ENCODE data around the gene GPR26. TPM values are rescaled to one million over a fixed set of nuclear protein-coding genes. Genes with fewer than 3 reads are reported as not detected.

GPR26 gene
- total and polyA plus RNA-seq, 2 of the 4 experiments (the other 2 are of a cell fraction): not detected

DNA sequence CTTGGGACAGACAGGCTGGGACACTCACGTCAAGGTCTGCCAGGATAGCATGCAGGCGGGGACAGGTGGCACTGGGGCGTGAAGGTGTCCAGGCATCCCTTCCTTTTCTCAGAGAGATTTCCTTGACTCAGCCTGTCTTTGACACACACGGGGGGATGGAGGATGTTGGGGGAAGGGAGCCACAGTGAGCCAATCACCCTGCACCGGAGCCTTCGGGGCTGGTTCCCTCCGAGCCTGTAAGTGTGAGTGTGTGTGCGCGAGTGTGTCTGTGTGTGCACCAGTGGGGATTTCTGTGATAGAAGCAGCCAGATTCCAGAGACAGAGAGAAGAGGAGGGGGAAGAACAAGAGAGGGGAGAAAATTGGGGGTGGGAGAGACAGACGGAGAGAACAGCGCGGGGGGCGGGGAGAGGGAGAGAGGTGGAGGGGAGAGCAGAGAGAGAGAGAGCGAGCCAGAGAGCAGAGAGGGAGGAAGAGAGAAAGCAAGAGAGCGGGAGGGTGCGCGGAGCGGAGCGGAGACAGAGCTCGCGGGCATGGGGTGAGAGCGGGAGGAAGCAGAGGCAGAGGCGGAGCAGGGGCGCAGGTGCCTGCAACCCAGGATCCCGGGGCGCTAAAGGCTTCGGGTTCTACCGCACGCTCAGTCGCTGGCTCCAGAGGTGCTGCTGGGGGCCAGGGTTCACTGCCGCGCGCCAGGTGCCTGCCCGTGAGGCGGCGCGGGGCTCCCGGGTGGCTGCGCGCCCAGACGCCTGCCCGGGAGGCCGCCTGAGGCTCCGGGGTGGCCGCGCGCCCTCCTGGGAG, 466 bp upstream of the GPR26 start:
- no peak overlapping the region for H3K27ac ChIP-seq (ENCODE audit: insufficient read depth, low read length)
- H3K56ac ChIP-seq (ENCODE audit: extremely low read depth, insufficient read depth, low read length): no peak overlapping the region
- H3K36me3 ChIP-seq (ENCODE audit: control insufficient read depth, insufficient read depth, low read length): no peaks in the 10 kb centered on the region
- no peak overlapping the region for H2AK9ac ChIP-seq (replicated peaks; ENCODE audit: low read depth, low read length, poor library complexity)
- H3K14ac ChIP-seq (replicated peaks; ENCODE audit: low read depth, low read length): no peak overlapping the region
- H2BK20ac ChIP-seq (ENCODE audit: low read depth, low read length): no peak overlapping the region
- no peak overlapping the region for H2AFZ ChIP-seq (replicated peaks; ENCODE audit: low read length, poor library complexity)
- dilution Hi-C loops (cut with HindIII; ENCODE audit: low sequenced_read_pairs, unreplicated experiment): no loop called here
- H4K5ac ChIP-seq (ENCODE audit: low read depth, low read length): no peak overlapping the region
- no peak for ATAC-seq (ENCODE audit: low read depth)
- H3K4me3 ChIP-seq (ENCODE audit: insufficient read depth, low read depth, low read length): no peak overlapping the region
- no peak overlapping the region for H2AK5ac ChIP-seq (ENCODE audit: low read depth, low read length)
- 6% methylated on average over 17 of the region's 47 CpGs; no CpG with 5 or more reads in 1 of the 2 experiments for WGBS, 2 experiments (ENCODE audit: extremely low coverage in 2 of 2, insufficient read length in 1 of 2)
- H4K91ac ChIP-seq (ENCODE audit: insufficient read depth, low read depth, low read length): no peak overlapping the region
- no peaks in the 10 kb centered on the region for H3K4me1 ChIP-seq (ENCODE audit: control insufficient read depth, insufficient read depth, low read length)
- no peak overlapping the region for H4K8ac ChIP-seq (ENCODE audit: low read depth in 2 of 2, low read length in 2 of 2)
- BruUV-seq (replicated peaks): no TSS peak
- no peak overlapping the region for H3K4me2 ChIP-seq (ENCODE audit: low read depth, low read length)
- no peaks in the 10 kb centered on the region for H3K27me3 ChIP-seq (ENCODE audit: control insufficient read depth, insufficient read depth, low read length)
- no peak overlapping the region for H3K9ac ChIP-seq (ENCODE audit: low read depth, low read length)
- ChIA-PET CTCF (no interaction called here), POLR2A (ENCODE audit: unreplicated experiment) (no interaction called here)
- in situ Hi-C loops (cut with MboI; ENCODE audit: low sequenced_read_pairs): no loop called here
- H3K9me3 ChIP-seq (ENCODE audit: control insufficient read depth, insufficient read depth, low read length): peaks cover 47% of the 10 kb centered on the region
- no peak for DNase-seq
- intact Hi-C loops (cut with micrococcal nuclease): no loop called here
- no peak overlapping the region for H2BK15ac ChIP-seq (ENCODE audit: low read depth, low read length)
- H2BK5ac ChIP-seq (ENCODE audit: low read depth, low read length, poor library complexity, severe bottlenecking): no peak overlapping the region
- H3K4ac ChIP-seq (ENCODE audit: low read depth, low read length): no peak overlapping the region
- no peak overlapping the region for H3K23ac ChIP-seq (ENCODE audit: low read depth, low read length)
- H3K9me1 ChIP-seq (ENCODE audit: insufficient read depth, low read length): no peaks in the 10 kb centered on the region
- H2BK120ac ChIP-seq (ENCODE audit: low read depth, low read length): no peak overlapping the region
- H3K79me1 ChIP-seq (ENCODE audit: low read depth in 1 of 2, low read length in 2 of 2): no peaks in the 10 kb centered on the region
- no peak overlapping the region for H3K18ac ChIP-seq (ENCODE audit: low read depth, low read length)
- TF ChIP-seq MAFK (IDR thresholded peaks at IDR 0.05; ENCODE audit: low read depth, low read length): no peak
- TF ChIP-seq RCOR1 (IDR thresholded peaks at IDR 0.05; ENCODE audit: insufficient replicate concordance, low read length): no peak
- no peak for TF ChIP-seq MXI1 (IDR thresholded peaks at IDR 0.05; ENCODE audit: borderline replicate concordance, low read depth, low read length)
- TF ChIP-seq CHD1 (IDR thresholded peaks at IDR 0.05; ENCODE audit: low read depth, low read length): no peak
- TF ChIP-seq MAZ (IDR thresholded peaks at IDR 0.05; ENCODE audit: borderline replicate concordance, low read depth, low read length): no peak
- TF ChIP-seq USF2 (IDR thresholded peaks at IDR 0.05; ENCODE audit: low read depth, low read length): no peak
- no peak for TF ChIP-seq SMC3 (IDR thresholded peaks at IDR 0.05; ENCODE audit: low read depth, low read length)
- no peak for TF ChIP-seq NFE2L2 (IDR thresholded peaks at IDR 0.05; ENCODE audit: low read depth, low read length)
- TF ChIP-seq RAD21 (IDR thresholded peaks at IDR 0.05; ENCODE audit: low read length): no peak
- no peak for TF ChIP-seq CEBPB (IDR thresholded peaks at IDR 0.05; ENCODE audit: low read depth, low read length)
- TF ChIP-seq, protein P1, sequence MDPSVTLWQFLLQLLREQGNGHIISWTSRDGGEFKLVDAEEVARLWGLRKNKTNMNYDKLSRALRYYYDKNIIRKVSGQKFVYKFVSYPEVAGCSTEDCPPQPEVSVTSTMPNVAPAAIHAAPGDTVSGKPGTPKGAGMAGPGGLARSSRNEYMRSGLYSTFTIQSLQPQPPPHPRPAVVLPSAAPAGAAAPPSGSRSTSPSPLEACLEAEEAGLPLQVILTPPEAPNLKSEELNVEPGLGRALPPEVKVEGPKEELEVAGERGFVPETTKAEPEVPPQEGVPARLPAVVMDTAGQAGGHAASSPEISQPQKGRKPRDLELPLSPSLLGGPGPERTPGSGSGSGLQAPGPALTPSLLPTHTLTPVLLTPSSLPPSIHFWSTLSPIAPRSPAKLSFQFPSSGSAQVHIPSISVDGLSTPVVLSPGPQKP (IDR thresholded peaks at IDR 0.05; ENCODE audit: borderline replicate concordance, low read depth, low read length): no peak
- no peak for TF ChIP-seq BHLHE40 (IDR thresholded peaks at IDR 0.05; ENCODE audit: low read depth, low read length)
- H4K20me1 ChIP-seq (ENCODE audit: insufficient read depth, low read length): no peaks in the 10 kb centered on the region

All from IMR-90 (cell line).